ENCODE measurements around the gene LENG1.
"Not testable (repeated sequence)": the region's sequence is repeated elsewhere in the genome, so short reads cannot be mapped to it uniquely, and the experiment has no call there.

The LENG1 gene

GRCh38 chr19:54189735-54190502 lies 30.4 kb upstream of the LENG1 start:
- peak; percentile 99 to 100 (median 100) for DNase-seq

- peak in 2 of 58 donors; percentile 72 to 84 for DNase-seq
These were observed 29.7 kb upstream of the LENG1 start, which contains the start of gene MBOAT7 for GRCh38 chr19:54189145-54189734. Gene MBOAT7, minus strand, starts transcription at chr19:54189580. Its CDS starts 1,072 bp downstream, at chr19:54188508.

DNA sequence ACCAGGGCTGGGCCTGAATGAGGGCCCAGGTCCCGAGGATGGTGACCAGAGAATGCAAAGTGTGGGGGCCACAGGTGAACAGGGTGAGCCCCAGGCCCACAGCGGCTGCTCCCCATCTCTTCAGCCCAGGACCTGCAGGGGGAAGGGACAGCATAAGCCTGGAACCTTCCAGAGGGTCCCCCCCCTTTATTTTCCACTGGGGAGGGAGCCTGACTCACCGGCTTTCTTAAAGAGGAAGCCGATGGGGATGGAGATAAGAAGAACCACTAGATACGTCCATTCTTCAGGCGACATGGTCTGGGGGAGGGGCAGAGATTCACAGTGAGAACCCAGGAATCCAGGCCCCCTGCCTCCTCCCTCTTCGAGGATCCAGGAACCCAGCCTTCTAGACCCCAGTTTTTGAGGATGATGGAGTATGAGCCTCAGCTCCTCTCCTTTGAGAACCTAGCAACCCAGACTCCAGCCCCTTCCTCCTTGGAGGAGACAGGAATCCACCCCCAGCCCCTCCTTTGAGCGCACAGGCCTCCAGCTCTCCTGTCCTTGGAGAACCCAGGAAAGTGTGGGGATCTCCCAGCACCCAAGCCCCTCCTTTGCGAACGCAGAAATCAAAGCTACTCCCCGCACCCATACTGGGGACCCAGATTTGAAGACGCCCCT lies 28.8 kb upstream of the LENG1 start:
- DNase-seq, result peak in 9 of 58 donors; percentile 7 to 60 (median 21)

DNA sequence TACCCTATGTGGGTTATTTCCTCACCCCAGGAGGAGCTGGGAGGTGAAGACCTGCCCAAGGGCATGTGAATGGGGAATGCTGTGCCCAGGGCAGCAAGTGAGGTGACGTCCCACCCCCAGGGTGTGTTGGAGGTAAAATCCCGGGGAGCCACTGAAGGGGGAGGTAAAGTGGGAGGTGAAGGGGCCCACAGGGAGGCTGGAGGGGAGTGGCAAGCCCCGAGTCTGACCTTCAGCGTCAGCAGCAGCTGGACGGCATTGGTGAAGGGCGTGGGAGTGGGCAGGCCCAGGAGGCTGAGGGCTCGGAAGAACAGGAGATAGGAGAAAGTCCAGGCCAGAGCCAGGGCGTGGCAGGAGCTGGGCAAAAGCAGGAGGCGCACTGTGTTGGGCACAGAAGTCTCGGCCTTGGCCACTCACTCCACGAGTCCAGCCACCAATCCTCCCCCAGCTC lies 27.4 kb upstream of the LENG1 start:
- no peak for DNase-seq

GRCh38 chr19:54186351-54186750 lies 26.8 kb upstream of the LENG1 start:
- no peak for DNase-seq

GRCh38 chr19:54183431-54183830 lies 23.9 kb upstream of the LENG1 start:
- no peak for DNase-seq

- DNase-seq, result not testable (repeated sequence)
These were observed 22.4 kb upstream of the LENG1 start for GRCh38 chr19:54181894-54182293.

DNA sequence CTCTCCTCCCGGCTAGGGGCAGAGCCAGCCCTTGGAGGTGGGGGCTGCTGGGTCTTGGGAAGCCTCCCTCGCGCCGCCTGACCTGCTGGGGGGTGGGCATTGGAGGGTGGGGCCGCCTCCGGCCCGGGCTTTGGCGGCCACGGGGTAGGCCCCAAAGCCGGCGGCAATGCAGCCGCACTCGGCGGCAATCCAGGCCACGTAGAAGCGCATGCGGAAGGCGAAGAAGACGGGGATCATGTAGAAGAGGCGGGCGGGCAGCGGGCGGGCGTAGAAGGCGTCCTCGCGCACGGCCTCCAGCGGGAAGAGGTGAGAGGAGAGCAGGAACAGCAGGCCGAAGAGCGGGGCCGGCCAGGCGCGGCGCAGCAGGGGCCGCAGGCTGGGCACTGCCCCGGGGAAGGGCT lies 21.2 kb upstream of the LENG1 start:
- no peak for DNase-seq

DNA sequence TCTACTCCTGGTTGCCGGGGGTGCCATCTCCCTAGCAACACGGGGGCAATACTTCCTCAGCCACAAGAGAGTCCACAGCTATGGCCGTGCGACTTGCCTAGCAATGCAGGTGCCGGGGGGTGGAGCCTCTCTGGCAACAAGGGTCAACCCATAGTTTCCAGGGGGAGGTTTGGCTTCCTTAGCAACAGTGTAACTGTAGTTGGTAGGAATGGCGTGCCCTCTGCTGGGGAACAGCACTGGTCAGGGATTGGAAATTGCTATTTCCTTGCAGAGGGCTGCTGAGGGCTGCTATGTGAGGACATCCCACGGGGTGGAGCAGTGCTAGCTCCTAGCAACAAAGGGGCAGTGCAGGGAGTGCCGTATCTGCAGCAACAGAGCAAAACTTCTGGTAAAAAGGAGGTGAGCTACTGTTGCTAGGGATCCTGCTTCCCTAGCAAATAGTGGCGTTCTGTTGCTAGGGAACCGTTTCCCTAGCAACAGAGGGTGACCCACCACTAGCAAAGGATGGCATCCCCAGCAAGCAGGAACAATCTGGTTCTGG lies 20.5 kb upstream of the LENG1 start:
- DNase-seq, result peak in 47 of 58 donors; percentile 9 to 81 (median 45)

DNA sequence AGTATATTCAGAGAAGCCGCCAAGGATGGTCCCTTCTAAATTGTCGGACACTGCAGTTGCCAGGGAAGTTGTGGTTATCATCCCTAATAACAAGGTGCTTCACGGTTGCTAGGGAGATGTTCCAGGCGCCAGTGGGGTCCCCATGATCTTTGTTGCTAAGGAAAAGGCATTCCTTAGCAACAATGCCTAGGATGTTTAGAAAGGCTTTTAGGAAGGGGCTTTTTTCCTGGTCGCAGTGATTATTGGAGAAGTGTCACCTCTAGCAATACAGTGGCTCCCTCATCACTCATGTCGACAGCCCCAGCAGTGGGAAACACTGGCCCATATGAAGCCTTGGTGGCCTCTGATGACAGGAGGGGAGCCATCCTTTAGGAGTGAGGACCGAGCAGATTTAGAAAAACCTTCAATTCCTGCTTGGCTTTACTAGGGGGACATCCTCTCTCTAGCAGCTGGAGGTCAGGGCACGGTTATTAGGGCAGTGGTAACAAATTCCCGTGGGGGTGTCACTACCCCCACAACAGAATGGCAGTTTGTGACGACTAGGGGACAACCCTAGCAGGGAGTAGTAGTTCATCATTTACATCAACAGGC lies 19.8 kb upstream of the LENG1 start:
- DNase-seq, result no peak

- DNase-seq, result peak in 22 of 58 donors; percentile 3 to 48 (median 24)
These were observed 19.2 kb upstream of the LENG1 start for GRCh38 chr19:54178581-54179261.

DNA sequence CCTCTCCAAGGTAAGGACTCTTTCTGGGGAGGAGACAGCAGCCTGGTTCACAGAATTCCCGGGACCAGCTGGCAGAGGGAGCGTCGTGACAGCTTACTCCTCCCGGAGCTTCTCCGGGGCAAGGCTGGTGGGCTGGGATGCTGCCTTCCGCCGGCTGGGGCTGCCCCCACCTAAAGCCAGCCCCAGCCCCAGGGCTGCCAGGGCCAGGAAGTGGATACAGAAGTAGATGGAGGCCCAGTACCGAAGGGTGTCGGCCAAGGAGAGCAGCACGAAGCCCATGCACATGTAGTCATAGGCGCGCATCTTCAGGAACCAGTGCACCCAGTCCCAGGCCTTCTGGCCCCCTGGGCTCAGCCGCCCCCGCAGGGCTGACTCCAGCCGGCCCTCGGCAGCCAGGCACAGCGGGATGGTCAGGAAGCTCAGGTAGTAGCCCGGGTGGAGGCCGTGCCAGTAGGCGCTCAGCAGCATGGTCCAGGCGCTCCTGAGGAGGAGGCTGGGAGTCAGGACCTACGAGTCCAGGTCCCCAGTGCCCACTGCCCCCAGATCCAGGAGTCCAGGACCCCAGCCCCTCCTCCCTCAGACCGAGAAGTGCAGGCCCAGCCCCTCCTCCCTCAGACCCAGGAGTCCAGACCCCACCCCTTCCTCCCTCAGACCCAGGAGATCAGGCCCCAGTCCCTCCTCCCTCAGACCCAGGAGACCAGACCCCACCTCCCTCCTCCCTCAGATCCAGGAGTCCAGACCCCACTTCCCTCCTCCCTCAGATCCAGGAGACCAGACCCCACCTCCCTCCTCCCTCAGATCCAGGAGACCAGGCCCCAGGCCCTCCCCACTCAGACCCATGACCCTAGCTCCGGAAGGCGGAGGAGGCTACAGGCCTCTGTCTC lies 14.7 kb upstream of the LENG1 start:
- DNase-seq, result no peak

GRCh38 chr19:54173359-54173699 lies 13.8 kb upstream of the LENG1 start:
- DNase-seq, result no peak

DNA sequence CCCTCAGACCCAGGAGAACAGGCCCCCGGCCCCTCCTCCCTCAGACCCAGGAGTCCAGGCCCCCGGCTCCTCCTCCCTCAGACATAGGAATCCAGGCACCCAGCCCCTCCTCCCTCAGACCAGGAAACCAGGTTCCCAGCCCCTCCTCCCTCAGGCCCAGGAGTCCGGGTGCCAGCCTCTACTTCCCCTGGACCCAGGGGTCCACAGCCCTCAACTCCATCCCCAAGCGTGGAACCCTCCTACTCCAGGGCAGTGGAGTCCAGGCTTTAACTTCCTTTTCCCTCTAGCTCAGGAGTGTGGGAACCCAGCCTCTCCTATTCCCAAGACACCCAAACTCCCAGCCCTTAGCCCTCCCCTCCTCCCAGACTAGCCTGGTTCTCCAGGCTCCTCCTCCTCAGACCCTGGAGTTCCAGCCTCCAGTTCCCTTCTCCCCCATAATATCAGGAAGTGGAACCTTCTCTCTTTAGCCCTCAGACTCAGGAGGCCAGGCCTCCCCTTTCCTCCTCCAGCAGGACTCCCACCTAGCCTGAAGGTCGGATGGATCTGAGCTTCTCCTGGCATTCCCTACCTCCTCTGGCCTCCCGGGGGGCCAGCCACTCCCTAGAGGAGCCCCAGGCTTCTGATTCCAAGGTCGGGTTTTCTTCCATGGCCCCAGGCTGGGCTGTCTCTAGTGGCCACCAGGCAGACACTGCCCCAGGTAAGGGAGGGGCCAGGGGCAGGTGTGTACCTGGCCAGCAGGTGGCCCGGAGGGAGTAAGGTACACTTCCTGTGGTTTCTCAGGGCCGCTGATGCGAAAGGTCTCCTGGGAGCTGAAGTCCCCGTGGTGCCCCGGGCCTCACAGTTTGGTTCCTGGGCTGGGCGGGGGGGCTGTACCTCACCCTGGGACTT lies 13.2 kb upstream of the LENG1 start, which contains the start of gene TMC4:
Gene TMC4 (minus strand): TSS at position 690 of the 888 bp plus-strand sequence. CDS start 43 bp downstream, at position 647.
- no peak for DNase-seq

DNA sequence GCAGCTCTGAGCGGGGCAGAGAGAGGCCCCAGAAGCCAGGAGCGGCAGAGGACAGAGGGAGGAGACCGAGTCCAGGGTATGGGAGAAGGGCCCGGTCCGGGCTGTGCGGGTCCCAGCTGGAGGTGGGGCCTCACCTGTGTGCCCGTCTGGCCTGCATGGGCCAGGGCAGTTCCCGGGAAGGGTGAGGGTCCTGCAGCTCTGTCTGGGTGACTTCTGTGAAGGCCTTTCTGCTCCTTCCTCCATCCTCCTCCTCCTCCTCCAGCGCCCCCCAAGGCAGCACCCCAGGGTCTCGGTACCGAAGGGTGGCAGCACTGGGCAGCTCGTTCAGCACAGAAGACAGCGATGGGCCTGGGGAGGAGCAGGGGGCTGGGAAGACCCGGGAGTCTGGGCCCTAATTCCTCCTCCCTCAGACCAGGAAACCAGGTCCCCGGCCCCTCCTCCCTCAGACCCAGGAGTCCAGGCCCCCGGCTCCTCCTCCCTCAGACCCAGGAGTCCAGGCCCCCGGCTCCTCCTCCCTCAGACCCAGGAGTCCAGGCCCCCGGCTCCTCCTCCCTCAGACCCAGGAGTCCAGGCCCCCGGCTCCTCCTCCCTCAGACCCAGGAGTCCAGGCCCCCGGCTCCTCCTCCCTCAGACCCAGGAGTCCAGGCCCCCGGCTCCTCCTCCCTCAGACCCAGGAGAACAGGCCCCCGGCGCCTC lies 12.4 kb upstream of the LENG1 start:
- DNase-seq, result not testable (repeated sequence)

GRCh38 chr19:54169149-54169740 lies 9.7 kb upstream of the LENG1 start:
- no peak for DNase-seq

GRCh38 chr19:54168174-54168917 lies 8.8 kb upstream of the LENG1 start:
- peak in 56 of 58 donors; percentile 6 to 96 (median 72) for DNase-seq

Measured in anterior cingulate cortex (tissue), 58 donors.